Measurements from ENCODE around the gene CDKN3. TPM values are rescaled to one million over a fixed set of nuclear protein-coding genes. Genes with fewer than 3 reads are reported as not detected.

The CDKN3 gene
- 24.8 TPM for total RNA-seq
- 10 to 100 TPM; 22.6 to 36.9 (median 31.1) TPM for polyA plus RNA-seq (ENCODE audit: insufficient read depth in 1 of 8, insufficient read length in 8 of 8, low replicate concordance in 1 of 8)
- long read RNA-seq, donor 1, transcript CDKN3-202 (8 exons, 893 nt), result major isoform, 5 of 6 reads
- long read RNA-seq, donor 1, partial matches to known transcripts, result 0 of 6 reads
- long read RNA-seq, donor 1, other reads (novel, unspliced or antisense), result 0 of 6 reads
- long read RNA-seq, donor 2, result 0 reads
- long read RNA-seq, donor 3, transcript CDKN3-202 (8 exons, 893 nt), result major isoform, 6 of 6 reads
- long read RNA-seq, donor 3, partial matches to known transcripts, result 0 of 6 reads
- long read RNA-seq, donor 3, other reads (novel, unspliced or antisense), result 0 of 6 reads
- long read RNA-seq, donor 4, transcript CDKN3-202 (8 exons, 893 nt), result major isoform, 5 of 10 reads
- long read RNA-seq, donor 4, partial matches to known transcripts, result 0 of 10 reads
- long read RNA-seq, donor 4, other reads (novel, unspliced or antisense), result 5 of 10 reads
- long read RNA-seq, donor 5, transcript CDKN3-202 (8 exons, 893 nt), result major isoform, 26 of 42 reads
- long read RNA-seq, donor 5, partial matches to known transcripts, result 0 of 42 reads
- long read RNA-seq, donor 5, other reads (novel, unspliced or antisense), result 15 of 42 reads
- long read RNA-seq, donor 6, transcript CDKN3-202 (8 exons, 893 nt), result major isoform, 13 of 400 reads
- long read RNA-seq, donor 6, partial matches to known transcripts, result 61 of 400 reads
- long read RNA-seq, donor 6, other reads (novel, unspliced or antisense), result 323 of 400 reads
- long read RNA-seq, donor 7, transcript CDKN3-202 (8 exons, 893 nt), result major isoform, 15 of 26 reads
- long read RNA-seq, donor 7, partial matches to known transcripts, result 0 of 26 reads
- long read RNA-seq, donor 7, other reads (novel, unspliced or antisense), result 9 of 26 reads
- long read RNA-seq, donor 8, partial matches to known transcripts, result 0 of 4 reads
- long read RNA-seq, donor 8, other reads (novel, unspliced or antisense), result 0 of 4 reads
- long read RNA-seq, donor 9, transcript CDKN3-202 (8 exons, 893 nt), result major isoform, 6 of 12 reads
- long read RNA-seq, donor 9, partial matches to known transcripts, result 0 of 12 reads
- long read RNA-seq, donor 9, other reads (novel, unspliced or antisense), result 6 of 12 reads
- long read RNA-seq, donor 10, transcript CDKN3-202 (8 exons, 893 nt), result major isoform, 11 of 18 reads
- long read RNA-seq, donor 10, partial matches to known transcripts, result 0 of 18 reads
- long read RNA-seq, donor 10, other reads (novel, unspliced or antisense), result 7 of 18 reads
- long read RNA-seq, donor 11, transcript CDKN3-202 (8 exons, 893 nt), result major isoform, 10 of 10 reads
- long read RNA-seq, donor 11, partial matches to known transcripts, result 0 of 10 reads
- long read RNA-seq, donor 11, other reads (novel, unspliced or antisense), result 0 of 10 reads

DNA sequence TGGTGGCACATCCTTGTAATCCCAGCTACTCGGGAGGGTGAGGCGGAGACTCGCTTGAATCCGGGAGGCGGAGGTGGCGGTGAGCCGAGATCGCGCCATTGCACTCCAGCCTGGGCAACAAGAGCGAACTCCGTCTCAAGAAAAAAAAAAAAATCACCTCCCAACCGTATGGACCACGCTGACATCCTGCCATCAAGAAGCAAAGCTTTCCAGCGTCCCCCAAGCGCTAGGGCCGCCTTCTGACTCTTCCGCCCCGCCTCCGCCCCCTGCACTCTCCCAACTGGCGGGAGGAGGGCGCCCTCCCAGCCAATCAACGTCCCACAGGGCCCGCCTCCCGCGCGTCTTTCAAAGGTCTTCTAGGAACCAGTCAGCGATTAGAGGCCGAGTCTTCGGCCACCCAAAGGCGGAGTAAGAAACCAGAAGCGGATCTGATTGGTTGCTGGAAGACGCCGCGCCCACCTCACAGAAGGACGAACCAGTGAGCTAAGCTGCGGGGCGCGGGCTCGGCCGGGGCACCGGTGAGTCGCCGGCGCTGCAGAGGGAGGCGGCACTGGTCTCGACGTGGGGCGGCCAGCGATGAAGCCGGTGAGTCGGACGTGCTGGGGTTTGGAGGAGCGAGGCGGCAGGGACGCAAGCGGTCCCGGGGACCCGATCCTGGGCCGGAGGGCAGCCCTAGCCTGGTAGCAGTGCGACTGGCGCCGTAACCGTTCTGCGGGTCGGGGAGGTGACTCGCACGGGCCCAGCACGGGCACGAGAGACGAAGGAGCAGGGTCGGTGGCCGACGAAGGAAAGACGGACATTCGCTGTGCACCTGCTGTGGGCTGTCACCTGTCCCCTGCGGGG, at the start of gene CDKN3:
CDKN3 (plus strand) TSS at position 515 of the 843 bp plus-strand sequence; CDS start at position 577, 62 bp downstream.
- no peaks in the 10 kb centered on the region for H3K27me3 ChIP-seq (ENCODE audit: control insufficient read depth, insufficient read depth, low read length)

GRCh38 chr14:54347044-54347443, 49.8 kb upstream of the CDKN3 start:
- H3K27ac ChIP-seq (ENCODE audit: low read length), result no peak overlapping the region
- no peak overlapping the region for H3K4me3 ChIP-seq (ENCODE audit: low read length)
- peaks cover 32% of the 10 kb centered on the region for H3K4me1 ChIP-seq (ENCODE audit: control insufficient read depth, insufficient read depth, low read length)
- no peaks in the 10 kb centered on the region for H3K27me3 ChIP-seq (ENCODE audit: control insufficient read depth, insufficient read depth, low read length)
- 93% methylated on average over 3 of the region's 7 CpGs for WGBS (ENCODE audit: insufficient coverage)
- H3K9me3 ChIP-seq (replicated peaks; ENCODE audit: control insufficient read depth, low read depth, low read length), result peaks cover 2% of the 10 kb centered on the region
- no peaks in the 10 kb centered on the region for H3K36me3 ChIP-seq (ENCODE audit: control insufficient read depth, insufficient read depth, low read length)
- DNase-seq, result no peak

More for the DNA sequence above, at the start of gene CDKN3:
- peak within 1 kb of the TSS; percentile 81 for H3K4me3 ChIP-seq (ENCODE audit: low read length)
- DNase-seq, result peak; percentile 100
- no peaks in the 10 kb centered on the region for H3K36me3 ChIP-seq (ENCODE audit: control insufficient read depth, insufficient read depth, low read length)
- no peaks in the 10 kb centered on the region for H3K9me3 ChIP-seq (replicated peaks; ENCODE audit: control insufficient read depth, low read depth, low read length)
- peak within 1 kb of the TSS; percentile 84 for H3K27ac ChIP-seq (ENCODE audit: low read length)
- WGBS (ENCODE audit: insufficient coverage), result under 1% methylated on average over 74 of the region's 76 CpGs
- peaks cover 13% of the 10 kb centered on the region for H3K4me1 ChIP-seq (ENCODE audit: control insufficient read depth, insufficient read depth, low read length)

- Histone ChIP-seq H3K4me1 (ENCODE audit: control insufficient read depth, insufficient read depth, low read length) (peaks cover 31% of the 10 kb centered on the region), H3K27ac (ENCODE audit: low read length) (no peak overlapping the region), H3K4me3 (ENCODE audit: low read length) (no peak overlapping the region), H3K9me3 (replicated peaks; ENCODE audit: control insufficient read depth, low read depth, low read length) (peaks cover 2% of the 10 kb centered on the region), H3K27me3 (ENCODE audit: control insufficient read depth, insufficient read depth, low read length) (no peaks in the 10 kb centered on the region), H3K36me3 (ENCODE audit: control insufficient read depth, insufficient read depth, low read length) (no peaks in the 10 kb centered on the region)
- DNase-seq, result peak; percentile 64
- WGBS (ENCODE audit: insufficient coverage), result 0% methylated on average over 1 of the region's 5 CpGs
These were observed 48.7 kb upstream of the CDKN3 start for GRCh38 chr14:54348001-54348611.

GRCh38 chr14:54348923-54349620, 47.7 kb upstream of the CDKN3 start:
- no peak overlapping the region for H3K4me3 ChIP-seq (ENCODE audit: low read length)
- peak; percentile 40 for DNase-seq
- H3K4me1 ChIP-seq (ENCODE audit: control insufficient read depth, insufficient read depth, low read length), result peaks cover 22% of the 10 kb centered on the region
- no peaks in the 10 kb centered on the region for H3K27me3 ChIP-seq (ENCODE audit: control insufficient read depth, insufficient read depth, low read length)
- WGBS (ENCODE audit: insufficient coverage), result 42% methylated on average over 8 of the region's 24 CpGs
- no peaks in the 10 kb centered on the region for H3K36me3 ChIP-seq (ENCODE audit: control insufficient read depth, insufficient read depth, low read length)
- peaks cover 2% of the 10 kb centered on the region for H3K9me3 ChIP-seq (replicated peaks; ENCODE audit: control insufficient read depth, low read depth, low read length)
- peak overlapping the region; percentile 35 for H3K27ac ChIP-seq (ENCODE audit: low read length)

- peaks cover 2% of the 10 kb centered on the region for H3K9me3 ChIP-seq (replicated peaks; ENCODE audit: control insufficient read depth, low read depth, low read length)
- no peak for DNase-seq
- peaks cover 17% of the 10 kb centered on the region for H3K4me1 ChIP-seq (ENCODE audit: control insufficient read depth, insufficient read depth, low read length)
- H3K4me3 ChIP-seq (ENCODE audit: low read length), result no peak overlapping the region
- WGBS (ENCODE audit: insufficient coverage), result no CpG with 5 or more reads among the region's 2 CpGs
- no peaks in the 10 kb centered on the region for H3K27me3 ChIP-seq (ENCODE audit: control insufficient read depth, insufficient read depth, low read length)
- peak overlapping the region; percentile 8 for H3K27ac ChIP-seq (ENCODE audit: low read length)
- H3K36me3 ChIP-seq (ENCODE audit: control insufficient read depth, insufficient read depth, low read length), result no peaks in the 10 kb centered on the region
These were observed 47.1 kb upstream of the CDKN3 start for GRCh38 chr14:54349713-54350112.

DNA sequence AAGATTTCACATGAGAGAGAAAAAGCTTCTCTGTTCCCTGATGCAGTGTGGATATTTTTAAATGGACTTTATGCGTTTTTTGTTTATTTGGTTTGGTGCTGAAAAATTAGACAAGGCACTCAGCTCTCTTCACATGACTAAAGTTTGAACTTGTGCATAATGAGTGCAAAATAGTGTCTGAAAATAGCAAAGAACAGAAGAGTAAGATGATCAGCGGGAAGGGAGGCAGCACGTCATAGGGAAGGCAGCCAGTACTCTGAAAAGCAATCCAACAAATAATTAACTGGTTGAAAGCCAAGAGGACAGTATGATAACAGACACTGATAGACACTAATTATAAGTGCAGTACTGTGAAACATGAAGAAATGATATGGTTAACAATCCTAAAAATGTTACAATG, 46.6 kb upstream of the CDKN3 start:
- WGBS (ENCODE audit: insufficient coverage), result no CpG with 5 or more reads among the region's 3 CpGs
- DNase-seq, result peak; percentile 55
- no peaks in the 10 kb centered on the region for H3K36me3 ChIP-seq (ENCODE audit: control insufficient read depth, insufficient read depth, low read length)
- peak overlapping the region; percentile 55 for H3K27ac ChIP-seq (ENCODE audit: low read length)
- H3K4me3 ChIP-seq (ENCODE audit: low read length), result no peak overlapping the region
- peaks cover 2% of the 10 kb centered on the region for H3K9me3 ChIP-seq (replicated peaks; ENCODE audit: control insufficient read depth, low read depth, low read length)
- H3K4me1 ChIP-seq (ENCODE audit: control insufficient read depth, insufficient read depth, low read length), result peaks cover 17% of the 10 kb centered on the region
- no peaks in the 10 kb centered on the region for H3K27me3 ChIP-seq (ENCODE audit: control insufficient read depth, insufficient read depth, low read length)

GRCh38 chr14:54353266-54353665, 43.5 kb upstream of the CDKN3 start:
- Histone ChIP-seq H3K27me3 (ENCODE audit: control insufficient read depth, insufficient read depth, low read length) (no peaks in the 10 kb centered on the region), H3K36me3 (ENCODE audit: control insufficient read depth, insufficient read depth, low read length) (no peaks in the 10 kb centered on the region), H3K4me3 (ENCODE audit: low read length) (no peak overlapping the region), H3K27ac (ENCODE audit: low read length) (no peak overlapping the region), H3K9me3 (replicated peaks; ENCODE audit: control insufficient read depth, low read depth, low read length) (peaks cover 2% of the 10 kb centered on the region), H3K4me1 (ENCODE audit: control insufficient read depth, insufficient read depth, low read length) (peaks cover 23% of the 10 kb centered on the region)
- WGBS (ENCODE audit: insufficient coverage), result 80% methylated on average over 4 of the region's 6 CpGs
- DNase-seq, result no peak

GRCh38 chr14:54353694-54354093, 43.1 kb upstream of the CDKN3 start:
- H3K27ac ChIP-seq (ENCODE audit: low read length), result no peak overlapping the region
- 92% methylated on average over 2 of the region's 2 CpGs for WGBS (ENCODE audit: insufficient coverage)

More at GRCh38 chr14:54353694-54354093, 43.1 kb upstream of the CDKN3 start:
- Histone ChIP-seq H3K36me3 (ENCODE audit: control insufficient read depth, insufficient read depth, low read length) (no peaks in the 10 kb centered on the region), H3K9me3 (replicated peaks; ENCODE audit: control insufficient read depth, low read depth, low read length) (peaks cover 2% of the 10 kb centered on the region), H3K4me3 (ENCODE audit: low read length) (no peak overlapping the region), H3K27me3 (ENCODE audit: control insufficient read depth, insufficient read depth, low read length) (no peaks in the 10 kb centered on the region), H3K4me1 (ENCODE audit: control insufficient read depth, insufficient read depth, low read length) (peaks cover 20% of the 10 kb centered on the region)
- no peak for DNase-seq
